ENCODE results near the gene LMF1. TPM values are rescaled to one million over a fixed set of nuclear protein-coding genes. Genes with fewer than 3 reads are reported as not detected.

The LMF1 gene
- total and polyA plus RNA-seq, 2 of the 13 experiments (the other 11 are each of a cell fraction or from before 2014, with no cell fraction given), result 6.8 to 8.5 TPM

DNA sequence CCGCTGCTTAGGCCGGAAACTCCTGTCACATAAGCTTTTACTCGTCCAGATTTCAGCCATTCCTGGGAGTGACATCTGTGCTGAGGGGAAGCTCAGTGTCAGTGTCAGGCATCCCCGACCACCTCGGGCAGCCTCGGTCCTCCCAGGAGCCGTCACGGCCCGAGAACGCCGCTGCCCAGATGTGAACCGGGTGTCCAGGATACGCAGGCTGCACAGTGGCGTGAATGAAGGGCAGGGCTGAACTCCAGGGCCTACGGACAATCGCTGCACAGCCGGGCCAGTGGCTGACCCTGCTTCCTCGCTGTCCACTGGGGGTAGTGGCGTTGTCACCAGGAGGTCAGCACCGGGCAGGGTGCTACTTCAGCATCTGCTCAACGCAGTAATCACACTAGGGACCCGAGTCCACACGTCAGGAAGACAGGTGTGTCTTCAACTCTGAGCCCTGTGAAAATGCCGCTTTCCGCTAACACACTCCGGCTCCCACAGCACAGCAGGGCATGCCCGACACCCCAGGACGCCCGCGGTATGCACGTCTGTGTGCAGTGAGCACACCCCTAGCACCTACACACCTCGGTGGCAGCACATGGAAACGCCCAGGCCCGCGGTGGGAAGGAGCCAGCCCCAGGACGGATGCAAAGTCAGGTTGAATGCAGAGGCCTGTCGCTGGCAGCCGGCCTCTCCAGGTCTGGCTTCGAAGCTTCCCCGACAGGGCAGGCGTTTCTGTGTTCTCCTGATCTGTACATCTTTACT, 3.1 kb downstream of the LMF1 start:
- ATAC-seq (no peak), DNase-seq (ENCODE audit: low spot score) (no peak), FAIRE-seq (no peak)
- Histone ChIP-seq H3K27me3 (ENCODE audit: control insufficient read depth in 1 of 2, insufficient read depth in 2 of 2, low read length in 2 of 2) (no peaks in the 10 kb centered on the region), H3K9ac (ENCODE audit: insufficient read depth, low read depth, low read length) (no peak overlapping the region), H3K4me2 (ENCODE audit: low read depth, low read length) (no peak overlapping the region), H3K4me3 (replicated peaks in 1 of 3; ENCODE audit: insufficient read depth in 1 of 3, low read depth in 2 of 3, low read length in 3 of 3) (no peak overlapping the region), H3K4me1 (ENCODE audit: insufficient read depth, low read length) (peaks cover 33% of the 10 kb centered on the region), H3K27ac (ENCODE audit: extremely low read length, insufficient read depth, low read length) (no peak overlapping the region), H3K36me3 (replicated peaks in 1 of 2; ENCODE audit: control insufficient read depth in 1 of 2, insufficient read depth in 2 of 2, low read length in 2 of 2) (0 out of 5 replicates have a peak, but pooled peaks cover 0 to 1% of the 10 kb centered on the region in 2 experiments), H4K20me1 (ENCODE audit: insufficient read depth, low read length) (no peaks in the 10 kb centered on the region; the same call in 1 of the 2 replicates), H2AFZ (ENCODE audit: low read length) (no peak overlapping the region), H3K9me3 (ENCODE audit: low read length) (no peaks in the 10 kb centered on the region), H3K79me2 (ENCODE audit: insufficient read depth, low read length) (no peaks in the 10 kb centered on the region)
- TF ChIP-seq RBFOX2 (IDR thresholded peaks at IDR 0.05; ENCODE audit: low read depth, low read length) (0 out of 2 replicates have a peak, but pooled peaks have one; percentile 15), AGO2 (optimal IDR thresholded peaks at IDR 0.05; ENCODE audit: low read depth, low read length) (peak; percentile 53), ZNF207 (IDR thresholded peaks at IDR 0.05; ENCODE audit: borderline replicate concordance) (no peak), TBL1XR1 (IDR thresholded peaks at IDR 0.05; ENCODE audit: borderline replicate concordance, low read length, partially characterized antibody) (no peak), CEBPB (IDR thresholded peaks at IDR 0.05; ENCODE audit: borderline replicate concordance, low read depth, low read length) (no peak), AHR (CRISPR knock-in tag; IDR thresholded peaks at IDR 0.05) (no peak), GATAD2A (CRISPR knock-in tag; IDR thresholded peaks at IDR 0.05) (no peak), MED1 (CRISPR knock-in tag; IDR thresholded peaks at IDR 0.05) (no peak)
- in situ Hi-C loops (cut with HindIII; ENCODE audit: extremely low pct_ligation_motif_present, low pct_unique_long_range_greater_than_20kb) (no loop called here), intact Hi-C loops (cut with micrococcal nuclease; ENCODE audit: unreplicated experiment) (no loop called here)
- CTCF ChIA-PET (ENCODE audit: low intra/inter-chr PET ratio, low total read pairs), result no interaction called here
- POLR2A ChIA-PET, result no interaction called here
- 95% methylated on average over 29 of the region's 41 CpGs for WGBS (ENCODE audit: low lambda C conversion rate)
- BruUV-seq (replicated peaks), result no TSS peak

DNA sequence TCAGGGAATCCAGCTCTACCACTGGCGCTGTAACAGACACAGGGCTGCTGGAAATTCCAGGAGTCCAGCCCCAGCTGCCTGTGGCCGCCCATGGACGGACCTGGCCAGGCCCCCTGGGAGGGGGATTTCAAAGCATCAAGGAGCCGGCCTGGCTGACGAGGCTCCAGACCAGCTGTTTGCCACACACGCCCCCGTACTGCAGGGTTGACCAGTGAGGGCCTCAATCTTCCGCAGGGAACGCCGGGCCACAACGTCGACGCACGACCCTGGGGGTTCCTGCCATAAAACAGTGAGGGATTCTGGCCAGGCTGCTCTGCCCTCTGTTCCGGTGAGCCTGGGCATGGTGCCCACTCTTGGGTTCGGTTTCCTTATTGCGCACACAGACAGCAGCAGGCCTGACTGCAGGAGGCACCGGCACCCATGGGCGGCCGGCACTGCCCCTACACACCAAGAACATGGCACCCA, 3.7 kb downstream of the LMF1 start:
- Histone ChIP-seq H2AFZ (ENCODE audit: low read length) (no peak overlapping the region), H3K27ac (ENCODE audit: extremely low read length, insufficient read depth, low read length) (no peak overlapping the region), H3K4me2 (ENCODE audit: low read depth, low read length) (no peak overlapping the region), H3K79me2 (ENCODE audit: insufficient read depth, low read length) (no peaks in the 10 kb centered on the region), H3K9me3 (ENCODE audit: low read length) (no peaks in the 10 kb centered on the region), H3K27me3 (ENCODE audit: control insufficient read depth in 1 of 2, insufficient read depth in 2 of 2, low read length in 2 of 2) (no peaks in the 10 kb centered on the region), H3K9ac (ENCODE audit: insufficient read depth, low read depth, low read length) (no peak overlapping the region), H3K4me3 (replicated peaks in 1 of 3; ENCODE audit: insufficient read depth in 1 of 3, low read depth in 2 of 3, low read length in 3 of 3) (no peak overlapping the region), H3K36me3 (replicated peaks in 1 of 2; ENCODE audit: control insufficient read depth in 1 of 2, insufficient read depth in 2 of 2, low read length in 2 of 2) (0 out of 5 replicates have a peak, but pooled peaks cover 0 to 1% of the 10 kb centered on the region in 2 experiments), H4K20me1 (ENCODE audit: insufficient read depth, low read length) (no peaks in the 10 kb centered on the region; the same call in 1 of the 2 replicates), H3K4me1 (ENCODE audit: insufficient read depth, low read length) (peaks cover 26% of the 10 kb centered on the region)
- FAIRE-seq (no peak), DNase-seq (ENCODE audit: low spot score) (no peak), ATAC-seq (no peak)
- intact Hi-C loops (cut with micrococcal nuclease; ENCODE audit: unreplicated experiment) (no loop called here), in situ Hi-C loops (cut with HindIII; ENCODE audit: extremely low pct_ligation_motif_present, low pct_unique_long_range_greater_than_20kb) (no loop called here)
- CTCF ChIA-PET (ENCODE audit: low intra/inter-chr PET ratio, low total read pairs), result no interaction called here
- TF ChIP-seq AGO2 (optimal IDR thresholded peaks at IDR 0.05; ENCODE audit: low read depth, low read length) (peak; percentile 23), TGIF2 (CRISPR knock-in tag; IDR thresholded peaks at IDR 0.05) (no peak)
- TF ChIP-seq, protein P1, sequence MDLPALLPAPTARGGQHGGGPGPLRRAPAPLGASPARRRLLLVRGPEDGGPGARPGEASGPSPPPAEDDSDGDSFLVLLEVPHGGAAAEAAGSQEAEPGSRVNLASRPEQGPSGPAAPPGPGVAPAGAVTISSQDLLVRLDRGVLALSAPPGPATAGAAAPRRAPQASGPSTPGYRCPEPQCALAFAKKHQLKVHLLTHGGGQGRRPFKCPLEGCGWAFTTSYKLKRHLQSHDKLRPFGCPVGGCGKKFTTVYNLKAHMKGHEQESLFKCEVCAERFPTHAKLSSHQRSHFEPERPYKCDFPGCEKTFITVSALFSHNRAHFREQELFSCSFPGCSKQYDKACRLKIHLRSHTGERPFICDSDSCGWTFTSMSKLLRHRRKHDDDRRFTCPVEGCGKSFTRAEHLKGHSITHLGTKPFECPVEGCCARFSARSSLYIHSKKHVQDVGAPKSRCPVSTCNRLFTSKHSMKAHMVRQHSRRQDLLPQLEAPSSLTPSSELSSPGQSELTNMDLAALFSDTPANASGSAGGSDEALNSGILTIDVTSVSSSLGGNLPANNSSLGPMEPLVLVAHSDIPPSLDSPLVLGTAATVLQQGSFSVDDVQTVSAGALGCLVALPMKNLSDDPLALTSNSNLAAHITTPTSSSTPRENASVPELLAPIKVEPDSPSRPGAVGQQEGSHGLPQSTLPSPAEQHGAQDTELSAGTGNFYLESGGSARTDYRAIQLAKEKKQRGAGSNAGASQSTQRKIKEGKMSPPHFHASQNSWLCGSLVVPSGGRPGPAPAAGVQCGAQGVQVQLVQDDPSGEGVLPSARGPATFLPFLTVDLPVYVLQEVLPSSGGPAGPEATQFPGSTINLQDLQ (CRISPR knock-in tag; IDR thresholded peaks at IDR 0.05), result no peak
- no TSS peak for BruUV-seq (replicated peaks)
- 96% methylated on average over 17 of the region's 20 CpGs for WGBS (ENCODE audit: low lambda C conversion rate)
- POLR2A ChIA-PET, result no interaction called here

Data from HepG2 (cell line).